B cell (primary cell): ENCODE results near the gene CHPF2. TPM values are rescaled to one million over a fixed set of nuclear protein-coding genes. Genes with fewer than 3 reads are reported as not detected.

Experiments
- ATAC-seq: fragments of 200-7000 bp; cut with Tn5 transposase; one replicate; pipeline ENCODE4 v1.10.0; 2021; ENCODE audit warnings: low read depth, mild to moderate bottlenecking, moderate number of reproducible peaks, moderate library complexity
- CTCF ChIA-PET: fragments of 350-600 bp; sonication (Branson Sonifier 250); formaldehyde crosslinking; loops from one replicate; lab custom pipeline; 2021; ENCODE audit warnings: antibody characterized with exemption, inconsistent platforms; lab: Charles Lee
- POLR2A ChIA-PET: fragments of 350-600 bp; sonication (Branson Sonifier 250); formaldehyde crosslinking; loops from one replicate; lab custom pipeline; 2021; ENCODE audit warnings: antibody characterized with exemption; lab: Charles Lee
- DNase-seq: peaks from one replicate; pipeline ENCODE4 v3.0.0; 2013
- H2AFZ ChIP-seq: 2 replicates; pipeline ENCODE4 v1.6.1; 2012; ENCODE audit warnings: mild to moderate bottlenecking, low read depth, low read length; ENCODE audit not compliant: insufficient read depth, poor library complexity, severe bottlenecking
- H3K27ac ChIP-seq, 2 donors: 1 replicate in 1 of 2; 2 replicates in 1 of 2; pipeline ENCODE4 v1.5.1; 2012 to 2013; ENCODE audit warnings: low read length in 2 of 2, mild to moderate bottlenecking in 2 of 2, moderate library complexity in 1 of 2
- H3K27me3 ChIP-seq, 4 experiments: fragments of 200-600 bp in 1 of 4; sonication (generic) in 1 of 4; replicated peaks in 1 of 4; 1 replicate in 2 of 4; 2 replicates in 2 of 4; pipeline versions ENCODE4 v1.6.1 to v1.7.0; 2013 to 2016; ENCODE audit warnings: low read length in 3 of 4, mild to moderate bottlenecking in 2 of 4, mixed read lengths in 1 of 4, moderate library complexity in 1 of 4; ENCODE audit not compliant: insufficient read depth in 4 of 4, control insufficient read depth in 3 of 4; ENCODE audit errors: control extremely low read depth in 1 of 4
- H3K36me3 ChIP-seq, 2 experiments: replicated peaks in 1 of 2; 1 replicate in 1 of 2; 2 replicates in 1 of 2; pipeline versions ENCODE4 v1.6.1 to v1.7.1; 2013; ENCODE audit warnings: low read length in 1 of 2; ENCODE audit not compliant: insufficient read depth in 2 of 2, control insufficient read depth in 1 of 2; ENCODE audit errors: control extremely low read depth in 1 of 2, extremely low read depth in 1 of 2
- H3K4me1 ChIP-seq, 2 donors: fragments of 200-600 bp in 1 of 2; sonication (generic) in 1 of 2; 1 replicate in 1 of 2; 2 replicates in 1 of 2; pipeline versions ENCODE4 v1.5.1 to v1.6.1; 2013 to 2017; ENCODE audit warnings: low read length in 2 of 2; ENCODE audit not compliant: control insufficient read depth in 2 of 2, insufficient read depth in 2 of 2
- H3K4me2 ChIP-seq: replicated peaks from 2 replicates; pipeline ENCODE3; 2012; ENCODE audit warnings: mild to moderate bottlenecking, low read depth, low read length; ENCODE audit not compliant: poor library complexity, severe bottlenecking
- H3K4me3 ChIP-seq, 5 experiments: fragments of 200-600 bp in 1 of 5; sonication (generic) in 1 of 5; 1 replicate in 3 of 5; 2 replicates in 2 of 5; pipeline versions ENCODE4 v1.5.1 to v1.7.0; 2011 to 2016; ENCODE audit warnings: low read length in 4 of 5, mild to moderate bottlenecking in 4 of 5, low read depth in 2 of 5, control low read depth in 1 of 5, moderate library complexity in 1 of 5; ENCODE audit not compliant: insufficient read depth in 1 of 5; ENCODE audit errors: control extremely low read depth in 1 of 5, extremely low read depth in 1 of 5
- H3K79me2 ChIP-seq: fragments of 200-600 bp; sonication (generic); one replicate; pipeline ENCODE4 v1.6.0; 2016; ENCODE audit warnings: low read length; ENCODE audit not compliant: control insufficient read depth, insufficient read depth
- H3K9ac ChIP-seq: fragments of 200-600 bp; sonication (generic); 2 replicates; pipeline ENCODE4 v1.6.1; 2017; ENCODE audit warnings: mild to moderate bottlenecking, low read length, moderate library complexity
- H3K9me3 ChIP-seq, 3 donors: one replicate each; pipeline versions ENCODE4 v1.6.1 to v1.7.1; 2013; ENCODE audit warnings: low read length in 2 of 3; ENCODE audit not compliant: control insufficient read depth in 2 of 3, insufficient read depth in 1 of 3; ENCODE audit errors: control extremely low read depth in 1 of 3
- H4K20me1 ChIP-seq: 2 replicates; pipeline ENCODE4 v1.6.0; 2012; ENCODE audit warnings: mild to moderate bottlenecking, low read length; ENCODE audit not compliant: insufficient read depth, control insufficient read depth, poor library complexity, severe bottlenecking
- H3K27ac Mint-ChIP-seq: one replicate; pipeline ENCODE4 v1.8.0; 2021; ENCODE audit warnings: mixed read lengths
- H3K27me3 Mint-ChIP-seq: one replicate; pipeline ENCODE4 v1.8.0; 2021; ENCODE audit warnings: mixed read lengths
- H3K4me1 Mint-ChIP-seq: one replicate; pipeline ENCODE4 v1.8.0; 2021; ENCODE audit warnings: mixed read lengths
- H3K4me3 Mint-ChIP-seq: one replicate; pipeline ENCODE4 v1.8.0; 2021; ENCODE audit warnings: mixed read lengths
- H3K9me3 Mint-ChIP-seq: one replicate; pipeline ENCODE4 v1.8.0; 2022; ENCODE audit warnings: mixed read lengths; ENCODE audit not compliant: insufficient read depth
- EZH2 ChIP-seq: IDR thresholded peaks from 2 replicates; pipeline ENCODE4 v1.6.1; 2012; ENCODE audit warnings: borderline replicate concordance, low read depth, mild to moderate bottlenecking, moderate library complexity, low read length; ENCODE audit not compliant: insufficient read depth, poor library complexity, severe bottlenecking
- WGBS: methylation state at CpG from one replicate; pipeline ENCODE4 v1.1.5; 2013; ENCODE audit warnings: missing lambda C conversion rate; ENCODE audit not compliant: insufficient coverage; 5-methylcytosine and 5-hydroxymethylcytosine counted together
- intact Hi-C: fragments of 100-400 bp; cut with micrococcal nuclease; formaldehyde crosslinking; loops from one replicate; pipeline ENCODE4 v1.10.0; 2022
- polyA plus RNA-seq: library from polyadenylated mRNA; depleted of rRNA; stranded (reverse); fragments of >200 nt; gene quantifications from 2 replicates; pipeline ENCODE4 v1.2.3, GENCODE V29; 2012
- total RNA-seq, 2 donors: library from RNA; stranded (reverse); fragments of 120-200 nt in 1 of 2; gene quantifications; 1 replicate in 1 of 2; 2 replicates in 1 of 2; pipeline versions ENCODE4 v1.2.3 to v1.2.4, GENCODE V29; 2013 to 2022
- TF ChIP-seq, protein P1 (sequence below): fragments of 200-600 bp; IDR thresholded peaks from one replicate; pipeline ENCODE4 v1.8.0; 2022; ENCODE audit warnings: antibody characterized with exemption, mild to moderate bottlenecking

The CHPF2 gene
- total and polyA plus RNA-seq, 2 donors (not counting 1 experiment from before 2014, with no cell fraction given) = 39.4 to 39.9 TPM

DNA sequence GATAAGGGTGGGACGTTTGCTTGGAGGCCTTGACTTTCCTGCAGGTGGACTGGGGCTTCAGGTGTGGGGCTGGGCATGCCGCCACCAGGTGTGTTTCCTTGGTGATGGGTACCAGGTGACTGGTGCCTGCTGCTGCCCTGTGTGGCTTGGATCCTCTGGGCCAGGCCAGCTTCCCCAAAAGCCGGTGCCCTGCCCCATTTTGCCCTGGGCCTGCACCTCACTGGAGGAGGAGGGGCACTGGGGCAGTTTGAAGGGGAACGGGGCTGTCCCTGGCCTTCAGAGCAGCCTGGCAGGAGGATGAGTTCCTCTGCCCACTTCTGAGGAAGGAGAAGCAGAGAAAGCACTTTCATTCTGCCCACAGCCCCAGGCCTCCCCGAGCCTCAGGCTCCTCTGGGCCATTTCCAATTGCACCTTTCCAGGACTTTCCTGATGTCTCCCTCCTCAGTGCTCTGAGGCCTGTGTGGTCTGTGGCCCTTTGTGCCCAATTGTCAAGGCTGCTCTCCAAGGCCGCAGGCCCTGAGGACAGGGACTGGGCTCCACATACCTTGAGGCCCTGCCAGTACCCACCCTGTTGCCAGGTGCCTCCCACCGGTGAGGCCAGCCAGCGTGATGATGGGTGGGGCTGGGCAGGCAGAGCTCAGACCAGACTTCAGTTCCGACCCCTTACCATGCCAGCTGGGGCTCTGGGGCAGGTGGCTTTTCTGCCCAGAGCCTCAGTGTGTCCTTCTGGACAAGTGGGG, 41.5 kb downstream of the CHPF2 start:
- Mint-ChIP-seq H3K4me1 (peaks cover 10% of the 10 kb centered on the region), H3K27me3 (peaks cover 35% of the 10 kb centered on the region), H3K9me3 (no peaks in the 10 kb centered on the region), H3K4me3 (no peak overlapping the region), H3K27ac (no peak overlapping the region)
- peaks cover 4 to 11% of the 10 kb centered on the region in 2 donors for H3K4me1 ChIP-seq
- H3K4me3 ChIP-seq = no peak overlapping the region
- POLR2A ChIA-PET = no interaction called here
- TF ChIP-seq, protein P1, sequence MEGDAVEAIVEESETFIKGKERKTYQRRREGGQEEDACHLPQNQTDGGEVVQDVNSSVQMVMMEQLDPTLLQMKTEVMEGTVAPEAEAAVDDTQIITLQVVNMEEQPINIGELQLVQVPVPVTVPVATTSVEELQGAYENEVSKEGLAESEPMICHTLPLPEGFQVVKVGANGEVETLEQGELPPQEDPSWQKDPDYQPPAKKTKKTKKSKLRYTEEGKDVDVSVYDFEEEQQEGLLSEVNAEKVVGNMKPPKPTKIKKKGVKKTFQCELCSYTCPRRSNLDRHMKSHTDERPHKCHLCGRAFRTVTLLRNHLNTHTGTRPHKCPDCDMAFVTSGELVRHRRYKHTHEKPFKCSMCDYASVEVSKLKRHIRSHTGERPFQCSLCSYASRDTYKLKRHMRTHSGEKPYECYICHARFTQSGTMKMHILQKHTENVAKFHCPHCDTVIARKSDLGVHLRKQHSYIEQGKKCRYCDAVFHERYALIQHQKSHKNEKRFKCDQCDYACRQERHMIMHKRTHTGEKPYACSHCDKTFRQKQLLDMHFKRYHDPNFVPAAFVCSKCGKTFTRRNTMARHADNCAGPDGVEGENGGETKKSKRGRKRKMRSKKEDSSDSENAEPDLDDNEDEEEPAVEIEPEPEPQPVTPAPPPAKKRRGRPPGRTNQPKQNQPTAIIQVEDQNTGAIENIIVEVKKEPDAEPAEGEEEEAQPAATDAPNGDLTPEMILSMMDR = no peak
- TF ChIP-seq EZH2 = no peak
- no peaks in the 10 kb centered on the region for H4K20me1 ChIP-seq
- H3K9me3 ChIP-seq = peaks cover 0 to 3% (median 0%) of the 10 kb centered on the region in 3 donors
- H3K9ac ChIP-seq = no peak overlapping the region
- H2AFZ ChIP-seq = no peak overlapping the region
- no peaks in the 10 kb centered on the region for H3K36me3 ChIP-seq
- H3K79me2 ChIP-seq = no peaks in the 10 kb centered on the region
- intact Hi-C loops = no loop called here
- 51% methylated on average over 8 of the region's 9 CpGs for WGBS
- ATAC-seq (no peak), DNase-seq (no peak)
- peaks cover 0 to 27% (median 5%) of the 10 kb centered on the region in 4 experiments for H3K27me3 ChIP-seq
- CTCF ChIA-PET = no interaction called here
- no peak overlapping the region for H3K27ac ChIP-seq
- no peak overlapping the region for H3K4me2 ChIP-seq

DNA sequence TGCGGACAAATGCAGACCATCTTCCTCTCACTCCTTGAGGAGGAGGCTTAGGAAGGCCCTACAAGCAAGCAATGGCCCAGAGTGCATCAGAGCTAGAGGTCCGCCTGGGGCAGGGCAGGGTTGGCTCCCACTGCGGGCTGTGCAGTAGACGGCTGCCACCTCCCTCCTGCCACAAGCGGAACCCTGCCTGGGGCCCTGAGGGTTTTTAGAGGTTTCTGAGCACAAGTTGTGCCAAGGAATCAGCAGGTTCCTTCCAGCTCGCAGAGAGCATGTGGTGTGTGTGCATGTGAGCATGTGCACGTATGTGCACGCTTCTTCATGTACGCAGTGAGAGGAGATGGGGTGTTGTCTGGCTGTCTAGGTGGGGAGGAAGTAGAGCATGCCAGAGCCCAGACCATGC, 42.1 kb downstream of the CHPF2 start:
- Histone ChIP-seq H3K4me3 (no peak overlapping the region), H3K9ac (no peak overlapping the region), H4K20me1 (no peaks in the 10 kb centered on the region), H2AFZ (no peak overlapping the region), H3K4me1 (peaks cover 4 to 11% of the 10 kb centered on the region in 2 donors), H3K79me2 (no peaks in the 10 kb centered on the region), H3K4me2 (no peak overlapping the region), H3K9me3 (peaks cover 0 to 3% (median 0%) of the 10 kb centered on the region in 3 donors), H3K27me3 (peaks cover 0 to 33% (median 5%) of the 10 kb centered on the region in 4 experiments), H3K36me3 (no peaks in the 10 kb centered on the region), H3K27ac (no peak overlapping the region)
- POLR2A ChIA-PET = no interaction called here
- no peak for TF ChIP-seq EZH2
- TF ChIP-seq, protein P1 = no peak
- DNase-seq = no peak
- no peak for ATAC-seq
- peaks cover 10% of the 10 kb centered on the region for H3K4me1 Mint-ChIP-seq
- WGBS = 60% methylated on average over 9 of the region's 9 CpGs
- CTCF ChIA-PET = no interaction called here
- peak overlapping the region; percentile 1 for H3K4me3 Mint-ChIP-seq
- intact Hi-C loops = no loop called here
- no peak overlapping the region for H3K27ac Mint-ChIP-seq
- H3K9me3 Mint-ChIP-seq = no peaks in the 10 kb centered on the region
- peaks cover 38% of the 10 kb centered on the region for H3K27me3 Mint-ChIP-seq
